Prostate gland (tissue), 2 donors: ENCODE measurements around the gene CIB1.

ENCODE experiments used
- POLR2A ChIP-seq: fragments of 450-650 bp; IDR thresholded peaks from one replicate; pipeline ENCODE4 v1.6.1; 2016; ENCODE audit warnings: antibody characterized with exemption, mild to moderate bottlenecking
- POLR2AphosphoS5 ChIP-seq: sonication (generic); formaldehyde crosslinking; IDR thresholded peaks from one replicate; pipeline ENCODE4 v1.6.1; 2017; ENCODE audit warnings: antibody characterized with exemption
- TF ChIP-seq, protein P1 (sequence below), 4 experiments: fragments of 200-600 bp in 2 of 4; fragments of 450-650 bp in 2 of 4; sonication (generic) in 2 of 4; IDR thresholded peaks; 1 replicate in 3 of 4; 2 replicates in 1 of 4; pipeline ENCODE4 v1.5.1; 2016 to 2019; ENCODE audit warnings: antibody characterized with exemption in 4 of 4, mild to moderate bottlenecking in 2 of 4, moderate library complexity in 2 of 4

DNA sequence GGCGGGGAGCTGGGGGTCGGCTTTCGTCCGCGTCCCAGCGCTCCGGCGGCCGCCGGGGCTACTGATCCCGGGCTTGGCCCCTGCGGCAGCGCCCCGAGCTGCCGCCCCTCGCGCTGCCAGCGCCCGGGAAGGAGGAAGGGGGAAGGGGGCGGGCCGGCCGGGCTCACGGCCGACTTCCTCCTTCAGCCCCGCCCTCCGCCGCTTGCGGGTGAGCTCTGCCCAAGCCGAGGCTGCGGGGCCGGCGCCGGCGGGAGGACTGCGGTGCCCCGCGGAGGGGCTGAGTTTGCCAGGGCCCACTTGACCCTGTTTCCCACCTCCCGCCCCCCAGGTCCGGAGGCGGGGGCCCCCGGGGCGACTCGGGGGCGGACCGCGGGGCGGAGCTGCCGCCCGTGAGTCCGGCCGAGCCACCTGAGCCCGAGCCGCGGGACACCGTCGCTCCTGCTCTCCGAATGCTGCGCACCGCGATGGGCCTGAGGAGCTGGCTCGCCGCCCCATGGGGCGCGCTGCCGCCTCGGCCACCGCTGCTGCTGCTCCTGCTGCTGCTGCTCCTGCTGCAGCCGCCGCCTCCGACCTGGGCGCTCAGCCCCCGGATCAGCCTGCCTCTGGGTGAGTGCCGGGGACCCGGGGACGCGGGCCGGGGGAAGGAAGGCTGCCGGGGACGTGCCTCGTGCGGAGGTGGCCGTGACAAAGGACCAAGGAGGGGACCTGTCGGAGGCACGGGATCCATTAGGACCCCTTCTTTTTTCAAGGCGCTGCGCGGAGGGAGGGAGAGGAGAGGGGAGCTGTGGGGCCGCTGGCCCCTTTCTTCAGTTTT is 32.4 kb downstream of the CIB1 start, which contains the start of gene SEMA4B:
- TF ChIP-seq, protein P1, sequence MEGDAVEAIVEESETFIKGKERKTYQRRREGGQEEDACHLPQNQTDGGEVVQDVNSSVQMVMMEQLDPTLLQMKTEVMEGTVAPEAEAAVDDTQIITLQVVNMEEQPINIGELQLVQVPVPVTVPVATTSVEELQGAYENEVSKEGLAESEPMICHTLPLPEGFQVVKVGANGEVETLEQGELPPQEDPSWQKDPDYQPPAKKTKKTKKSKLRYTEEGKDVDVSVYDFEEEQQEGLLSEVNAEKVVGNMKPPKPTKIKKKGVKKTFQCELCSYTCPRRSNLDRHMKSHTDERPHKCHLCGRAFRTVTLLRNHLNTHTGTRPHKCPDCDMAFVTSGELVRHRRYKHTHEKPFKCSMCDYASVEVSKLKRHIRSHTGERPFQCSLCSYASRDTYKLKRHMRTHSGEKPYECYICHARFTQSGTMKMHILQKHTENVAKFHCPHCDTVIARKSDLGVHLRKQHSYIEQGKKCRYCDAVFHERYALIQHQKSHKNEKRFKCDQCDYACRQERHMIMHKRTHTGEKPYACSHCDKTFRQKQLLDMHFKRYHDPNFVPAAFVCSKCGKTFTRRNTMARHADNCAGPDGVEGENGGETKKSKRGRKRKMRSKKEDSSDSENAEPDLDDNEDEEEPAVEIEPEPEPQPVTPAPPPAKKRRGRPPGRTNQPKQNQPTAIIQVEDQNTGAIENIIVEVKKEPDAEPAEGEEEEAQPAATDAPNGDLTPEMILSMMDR (IDR thresholded peaks at IDR 0.05) = peak in 1 of 4 experiments; percentile 20
- TF ChIP-seq POLR2A (peak; percentile 80), POLR2AphosphoS5 (no peak)
